GM18526 (cell line): Measurements from ENCODE around the gene ALDH1B1.

Experiments
- POLR2A ChIP-seq: IDR thresholded peaks from 3 replicates; pipeline ENCODE4 v1.6.1; 2011; ENCODE audit not compliant: insufficient read length; ENCODE audit errors: extremely low read depth

The ALDH1B1 gene

DNA sequence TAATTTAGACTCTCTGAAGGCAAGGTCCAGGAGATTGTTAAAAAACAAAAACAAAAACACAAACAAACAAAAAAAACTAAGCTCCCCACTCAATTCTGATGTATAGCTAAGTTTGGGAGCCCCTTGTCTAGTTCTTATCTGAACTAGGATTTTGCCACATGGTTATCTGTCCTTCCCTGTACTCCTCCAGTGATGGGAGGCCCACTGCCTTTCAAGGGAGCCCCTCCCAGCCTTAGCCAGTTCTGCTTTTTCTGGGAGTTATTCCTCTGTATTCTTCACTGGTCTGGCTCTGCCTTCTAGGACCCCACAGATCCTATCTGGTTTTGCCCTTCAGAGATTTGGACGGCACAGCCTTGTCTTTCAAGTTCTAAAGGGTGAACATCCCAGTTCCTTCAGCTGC is 2.1 kb upstream of the ALDH1B1 start:
- no peak for TF ChIP-seq POLR2A

DNA sequence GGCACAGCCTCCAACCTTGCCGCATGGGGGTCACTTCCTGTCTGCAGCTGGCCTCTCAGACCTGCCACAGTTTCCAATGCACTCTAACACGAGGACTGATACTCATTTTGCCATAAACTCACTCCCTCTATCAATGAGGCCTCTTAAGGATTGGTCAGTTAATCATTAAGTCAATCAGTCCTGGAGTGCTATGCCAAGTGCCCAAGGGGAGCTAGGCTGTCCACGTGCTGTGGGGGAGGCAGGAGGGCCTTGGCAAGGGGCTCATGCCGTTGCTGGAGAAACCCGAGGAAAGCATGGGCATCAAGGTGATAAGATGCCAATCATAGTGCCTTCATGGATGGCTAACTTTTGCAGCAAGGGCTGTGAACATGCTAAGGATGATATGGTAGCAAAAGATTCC is 1.7 kb upstream of the ALDH1B1 start:
- TF ChIP-seq POLR2A: no peak

DNA sequence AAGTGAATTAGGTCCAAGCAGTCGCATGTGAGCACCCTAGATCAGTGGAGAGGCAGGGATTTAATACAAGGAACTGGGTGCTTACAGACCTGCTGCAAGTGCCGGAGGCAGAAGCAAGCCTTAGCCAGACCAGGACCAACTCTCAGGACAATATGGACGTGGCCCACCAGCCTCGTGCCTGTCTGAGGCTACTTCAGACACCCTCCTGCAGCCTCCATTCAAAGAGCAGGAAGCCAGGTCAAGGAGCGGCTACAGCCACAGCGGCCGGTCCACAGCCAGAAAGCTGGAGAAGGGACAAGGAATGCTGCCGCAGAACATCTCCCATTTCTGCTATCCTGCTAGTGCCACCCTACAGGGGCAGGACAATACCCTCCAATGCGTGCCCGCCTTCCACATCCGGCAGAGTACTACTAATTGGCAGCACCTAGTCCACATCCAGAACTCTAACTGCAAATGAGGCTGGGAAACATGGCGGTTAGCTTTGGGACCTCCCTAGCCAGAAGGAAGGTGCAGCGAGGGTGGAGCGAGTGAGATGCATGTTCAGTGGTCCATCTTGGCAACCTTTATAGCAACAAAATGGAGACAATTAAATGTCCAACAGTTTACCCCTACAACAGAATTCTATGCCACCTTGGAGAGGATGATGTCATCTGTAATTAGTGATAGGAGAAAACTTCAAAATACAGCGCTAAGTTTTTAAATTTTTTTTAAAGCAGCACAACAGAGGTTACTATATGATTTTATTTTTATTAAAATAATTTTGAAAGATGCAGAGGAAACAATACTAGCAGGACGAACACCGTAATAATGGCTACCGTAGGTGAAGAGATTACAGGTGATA is 1.0 kb upstream of the ALDH1B1 start:
- TF ChIP-seq POLR2A: no peak

DNA sequence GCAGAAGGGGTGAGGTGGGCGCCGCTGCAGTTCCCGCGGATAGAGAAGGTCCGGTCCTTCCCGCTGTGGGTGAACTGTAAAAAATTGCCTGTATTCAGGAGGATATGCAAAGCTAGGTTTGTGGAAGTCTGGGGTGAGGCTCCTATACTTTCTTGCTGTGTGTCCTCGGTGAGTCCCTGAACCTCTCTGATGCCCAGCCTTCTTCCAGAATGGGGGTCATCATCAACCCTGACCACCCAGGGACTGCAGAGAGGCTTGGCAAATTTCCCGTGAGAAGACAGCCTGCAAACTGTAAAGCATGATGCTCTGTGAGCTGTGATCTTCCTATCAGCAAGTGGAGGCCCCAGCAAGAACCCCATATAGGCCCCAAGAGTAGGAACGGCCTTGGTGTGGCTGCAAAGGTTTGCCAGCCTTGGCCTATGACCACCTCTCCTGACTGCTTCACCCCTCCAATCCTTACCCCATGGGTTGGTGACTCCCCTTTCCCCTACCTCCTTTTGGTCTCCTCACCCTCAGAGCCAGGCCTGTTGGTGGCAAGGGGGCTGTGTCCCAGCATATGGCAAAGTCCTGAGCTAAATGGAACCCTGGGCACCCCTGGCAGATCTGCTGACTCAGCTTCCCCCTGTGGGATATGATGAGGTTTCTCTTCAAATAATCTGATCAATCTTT is 760 bp downstream of the ALDH1B1 start:
- TF ChIP-seq POLR2A: no peak

DNA sequence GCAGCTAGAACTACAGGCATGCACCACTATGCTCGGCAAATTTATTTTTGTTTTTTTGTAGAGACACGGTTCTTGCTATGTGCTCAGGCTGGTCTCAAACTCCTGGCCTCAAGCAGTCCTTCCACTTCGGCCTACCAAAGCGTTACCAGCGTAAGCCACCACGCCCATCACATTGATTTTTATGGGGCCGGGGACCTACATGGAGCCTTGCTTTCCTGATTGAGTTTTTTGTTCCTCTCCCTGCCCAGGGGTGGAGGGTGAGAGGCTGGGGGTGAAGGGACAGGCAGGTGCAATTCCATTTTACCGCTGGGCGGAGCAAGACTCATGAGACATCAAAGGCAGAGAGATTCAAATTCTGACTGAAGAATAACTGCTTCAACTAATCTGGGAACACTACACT is 1.9 kb downstream of the ALDH1B1 start:
- TF ChIP-seq POLR2A: no peak

DNA sequence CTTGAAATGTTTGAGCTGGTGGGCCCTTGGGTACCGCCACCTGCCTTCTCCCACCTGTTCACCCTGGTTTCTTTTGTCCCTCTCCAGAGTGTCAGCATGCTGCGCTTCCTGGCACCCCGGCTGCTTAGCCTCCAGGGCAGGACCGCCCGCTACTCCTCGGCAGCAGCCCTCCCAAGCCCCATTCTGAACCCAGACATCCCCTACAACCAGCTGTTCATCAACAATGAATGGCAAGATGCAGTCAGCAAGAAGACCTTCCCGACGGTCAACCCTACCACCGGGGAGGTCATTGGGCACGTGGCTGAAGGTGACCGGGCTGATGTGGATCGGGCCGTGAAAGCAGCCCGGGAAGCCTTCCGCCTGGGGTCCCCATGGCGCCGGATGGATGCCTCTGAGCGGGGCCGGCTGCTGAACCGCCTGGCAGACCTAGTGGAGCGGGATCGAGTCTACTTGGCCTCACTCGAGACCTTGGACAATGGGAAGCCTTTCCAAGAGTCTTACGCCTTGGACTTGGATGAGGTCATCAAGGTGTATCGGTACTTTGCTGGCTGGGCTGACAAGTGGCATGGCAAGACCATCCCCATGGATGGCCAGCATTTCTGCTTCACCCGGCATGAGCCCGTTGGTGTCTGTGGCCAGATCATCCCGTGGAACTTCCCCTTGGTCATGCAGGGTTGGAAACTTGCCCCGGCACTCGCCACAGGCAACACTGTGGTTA is 3.3 kb downstream of the ALDH1B1 start:
- no peak for TF ChIP-seq POLR2A

DNA sequence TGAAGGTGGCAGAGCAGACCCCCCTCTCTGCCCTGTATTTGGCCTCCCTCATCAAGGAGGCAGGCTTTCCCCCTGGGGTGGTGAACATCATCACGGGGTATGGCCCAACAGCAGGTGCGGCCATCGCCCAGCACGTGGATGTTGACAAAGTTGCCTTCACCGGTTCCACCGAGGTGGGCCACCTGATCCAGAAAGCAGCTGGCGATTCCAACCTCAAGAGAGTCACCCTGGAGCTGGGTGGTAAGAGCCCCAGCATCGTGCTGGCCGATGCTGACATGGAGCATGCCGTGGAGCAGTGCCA is 3.8 kb downstream of the ALDH1B1 start:
- TF ChIP-seq POLR2A: no peak

DNA sequence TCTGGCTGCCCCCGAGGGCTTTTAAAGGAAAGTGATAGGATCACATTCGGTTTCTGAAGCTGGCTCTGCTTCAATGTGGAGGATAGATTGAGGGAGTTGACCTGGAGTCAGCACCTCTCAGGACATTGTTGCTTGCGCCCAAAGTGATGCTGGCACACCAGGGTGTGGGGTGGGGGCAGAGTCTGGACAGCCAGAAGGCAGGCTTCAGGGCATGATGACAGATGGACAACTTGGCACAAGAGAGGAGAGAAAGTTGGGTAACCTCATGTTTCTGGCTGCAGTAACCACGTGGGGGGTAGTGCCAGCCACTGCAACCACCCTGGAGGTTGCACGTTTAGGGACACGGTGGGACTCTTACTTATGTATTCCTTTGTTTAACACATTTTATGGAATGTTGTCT is 9.5 kb downstream of the ALDH1B1 start:
- no peak for TF ChIP-seq POLR2A

DNA sequence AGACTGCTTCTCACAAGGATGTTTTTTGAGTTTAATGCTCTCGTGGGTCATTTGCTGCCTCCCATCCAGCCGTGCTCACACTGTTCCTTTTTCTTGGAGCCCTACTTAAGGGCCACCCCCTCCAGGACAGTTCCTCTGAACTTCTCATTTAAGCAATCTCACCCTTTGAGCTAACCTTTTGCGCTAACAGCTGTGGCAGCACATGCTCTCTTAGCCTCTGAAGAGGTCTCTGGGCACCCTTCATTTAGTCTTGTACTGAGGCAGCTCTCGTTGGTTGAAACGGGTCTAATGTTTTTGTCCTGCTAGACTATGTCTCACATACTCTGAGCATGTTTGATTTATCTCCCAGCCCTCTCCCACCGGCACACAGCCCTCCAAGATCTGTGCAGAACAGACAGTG is 11.8 kb downstream of the ALDH1B1 start:
- no peak for TF ChIP-seq POLR2A

DNA sequence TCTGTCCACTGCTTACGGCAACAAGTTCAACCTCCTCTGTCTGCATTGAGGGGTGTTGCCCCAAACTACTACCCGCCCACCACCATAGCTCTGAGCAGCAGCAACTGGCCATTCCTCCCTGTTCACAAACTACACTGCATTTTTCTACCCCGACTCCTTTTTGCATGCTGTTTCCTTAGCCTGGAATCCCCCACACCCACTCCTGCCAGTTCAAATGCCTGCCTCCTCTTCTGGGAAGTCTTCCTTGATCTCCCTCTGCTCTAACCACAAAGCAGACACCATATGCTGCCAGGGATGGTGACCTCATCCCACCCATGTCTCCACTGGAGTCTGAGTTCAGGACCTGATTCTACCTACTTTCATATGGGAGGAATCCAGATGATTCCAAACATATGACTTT is 13.3 kb downstream of the ALDH1B1 start:
- TF ChIP-seq POLR2A: no peak

DNA sequence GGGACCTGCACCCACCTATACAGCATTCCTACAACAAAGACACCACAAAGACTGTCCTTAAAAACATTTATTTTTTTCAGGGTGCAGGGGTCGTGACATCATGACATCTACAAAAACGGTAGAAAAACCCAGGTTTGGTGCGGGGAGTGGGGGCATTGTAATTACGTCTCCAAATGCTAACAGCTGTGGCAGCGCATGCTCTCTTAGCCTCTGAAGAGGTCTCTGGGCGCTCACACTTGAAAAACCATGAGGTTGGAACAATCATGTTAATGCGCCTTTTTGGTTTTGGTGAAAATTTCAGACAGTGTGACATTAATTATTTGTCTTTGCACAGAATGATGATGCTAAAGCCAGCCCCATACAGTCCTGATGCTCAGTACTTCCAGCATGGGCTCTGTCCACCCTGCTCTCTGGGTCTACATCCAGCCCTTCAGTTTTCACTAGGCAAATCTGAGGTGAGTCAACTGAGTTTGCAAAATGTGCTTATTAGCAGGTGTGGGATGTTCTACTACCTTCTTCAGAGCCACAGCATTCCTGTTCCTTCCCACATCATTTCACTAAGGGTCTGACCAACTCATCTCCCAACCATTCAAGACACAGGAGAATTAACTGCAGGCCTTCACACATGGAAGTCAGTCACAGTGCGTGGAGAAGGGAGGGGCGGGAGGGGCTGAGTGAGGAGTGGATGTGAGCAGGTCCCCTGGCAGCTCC is 14.1 kb downstream of the ALDH1B1 start:
- no peak for TF ChIP-seq POLR2A

DNA sequence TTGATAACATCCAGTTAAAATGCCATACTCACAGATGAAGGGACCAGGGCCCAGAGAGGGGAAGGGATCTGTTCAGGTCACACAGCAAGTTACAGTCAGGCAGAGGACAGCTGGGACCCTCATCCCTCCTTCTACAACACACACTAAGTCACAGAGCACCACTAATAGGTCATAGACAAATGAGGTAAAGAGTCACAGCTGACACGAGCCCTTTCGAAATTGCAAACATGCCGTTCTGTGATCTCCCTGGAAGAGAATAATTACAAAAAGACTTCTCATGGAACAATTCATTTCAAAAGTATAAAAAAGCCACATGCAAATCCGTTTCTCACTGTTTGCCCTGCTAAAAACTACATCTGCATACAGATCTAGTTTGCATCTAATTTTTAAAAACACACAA is 16.2 kb downstream of the ALDH1B1 start:
- TF ChIP-seq POLR2A: no peak

DNA sequence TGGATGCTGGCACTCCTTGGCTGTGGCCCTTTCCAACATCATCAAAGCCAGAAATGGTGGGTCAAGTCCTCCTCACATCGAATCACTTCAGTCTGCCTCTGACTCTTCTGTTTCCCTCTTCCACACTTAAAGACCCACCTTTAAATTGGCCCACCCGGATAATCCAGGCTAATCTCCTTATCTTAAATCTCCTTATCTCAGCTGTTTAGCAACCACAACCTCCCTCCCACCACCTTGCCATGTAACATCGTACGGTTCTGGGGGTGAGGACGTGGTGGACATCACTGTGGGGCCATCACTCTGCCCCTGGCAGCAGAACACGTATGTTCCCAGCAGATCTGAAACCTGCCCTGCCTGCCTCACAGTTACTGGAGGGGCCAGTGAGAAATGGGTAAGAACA is 20.2 kb downstream of the ALDH1B1 start:
- TF ChIP-seq POLR2A: no peak

DNA sequence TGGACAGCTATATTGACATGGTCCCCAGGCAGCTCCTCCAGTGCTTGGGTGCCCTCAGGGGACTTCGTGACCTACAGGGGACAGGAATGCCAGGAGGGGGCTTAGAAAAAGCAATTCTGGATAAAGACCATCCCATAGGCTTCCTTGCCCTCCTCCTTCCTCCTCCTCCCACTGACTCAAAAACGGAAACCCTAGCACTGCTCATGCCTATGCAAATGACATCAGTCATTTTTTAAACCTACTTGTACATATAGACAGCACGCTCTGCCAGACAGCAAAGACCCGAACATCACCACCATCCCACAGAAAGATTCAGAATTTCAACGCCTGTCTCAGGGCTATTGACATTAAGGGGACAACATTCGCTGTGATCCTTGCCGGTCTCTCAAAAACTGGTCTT is 20.8 kb downstream of the ALDH1B1 start:
- TF ChIP-seq POLR2A: no peak

DNA sequence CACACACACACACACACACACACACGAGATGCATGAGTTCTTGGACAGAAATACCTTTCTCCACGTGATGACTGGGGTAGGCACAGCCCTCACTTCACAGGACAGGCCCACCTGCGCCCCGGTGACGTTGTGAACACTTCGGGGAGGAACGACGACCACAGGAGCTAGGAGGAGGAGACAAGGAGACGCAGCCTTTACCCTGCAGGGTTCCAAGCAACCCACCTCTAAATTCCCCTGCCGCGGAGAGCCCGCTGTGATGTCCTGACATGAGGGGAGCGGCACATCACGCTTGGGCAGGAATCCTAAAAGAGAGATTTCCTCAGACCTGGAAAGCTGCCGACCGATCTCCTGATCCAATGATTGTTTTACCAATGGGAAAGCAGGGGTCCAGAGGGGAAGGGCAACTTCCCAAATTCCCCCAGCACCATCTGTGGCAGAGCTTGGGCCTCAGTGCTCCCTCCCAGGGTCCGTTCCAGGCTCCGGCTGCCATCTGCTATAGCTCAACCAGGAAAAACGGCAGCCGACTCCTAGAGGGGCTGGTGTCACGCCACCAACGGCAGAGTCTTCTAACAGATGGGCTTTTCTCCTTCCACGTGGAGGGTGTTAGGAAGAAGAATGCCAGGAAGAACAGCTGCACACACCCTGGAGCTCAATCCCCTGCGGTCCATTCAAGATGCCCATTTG is 21.7 kb downstream of the ALDH1B1 start:
- no peak for TF ChIP-seq POLR2A
